HepG2 (cell line): ENCODE measurements around the gene VSIG8. TPM values are rescaled to one million over a fixed set of nuclear protein-coding genes. Genes with fewer than 3 reads are reported as not detected.

Experiments used
- AHDC1 ChIP-seq: sonication (generic); formaldehyde crosslinking; IDR thresholded peaks from 2 replicates; pipeline ENCODE4 v1.5.1; 2020; ENCODE audit warnings: mild to moderate bottlenecking, missing genetic modification reagents, borderline replicate concordance
- MAFK ChIP-seq, 2 experiments: IDR thresholded peaks in 1 of 2; conservative IDR thresholded peaks in 1 of 2; 2 replicates each; pipeline ENCODE4 v1.6.1; 2011; ENCODE audit warnings: improper control_type of control experiment in 2 of 2, low read length in 2 of 2
- MED8 ChIP-seq: sonication (generic); formaldehyde crosslinking; IDR thresholded peaks from 2 replicates; pipeline ENCODE4 v1.8.1; 2023; ENCODE audit warnings: mild to moderate bottlenecking, missing genetic modification reagents; ENCODE audit not compliant: insufficient replicate concordance
- NFE2L2 ChIP-seq: fragments of 150-350 bp; IDR thresholded peaks from 2 replicates; pipeline ENCODE4 v1.6.1; 2014; ENCODE audit warnings: low read length
- POLR2G ChIP-seq: fragments of 200-400 bp; formaldehyde crosslinking; IDR thresholded peaks from 2 replicates; pipeline ENCODE4 v1.6.1; 2018; ENCODE audit warnings: mild to moderate bottlenecking, low read depth, low read length, moderate library complexity
- PRDM4 ChIP-seq: sonication (generic); formaldehyde crosslinking; IDR thresholded peaks from 2 replicates; pipeline ENCODE4 v1.9.0; 2021; ENCODE audit warnings: missing genetic modification reagents, borderline replicate concordance
- SNAPC5 ChIP-seq: sonication (generic); formaldehyde crosslinking; IDR thresholded peaks from 2 replicates; pipeline ENCODE4 v1.8.1; 2023; ENCODE audit warnings: mild to moderate bottlenecking, missing genetic modification reagents, borderline replicate concordance
- ZBTB37 ChIP-seq: sonication (generic); formaldehyde crosslinking; IDR thresholded peaks from 2 replicates; pipeline ENCODE4 v1.4.0; 2020; ENCODE audit warnings: mild to moderate bottlenecking, missing genetic modification reagents
- ZNF18 ChIP-seq: sonication (generic); formaldehyde crosslinking; IDR thresholded peaks from 2 replicates; pipeline ENCODE4 v1.8.0; 2022; ENCODE audit warnings: mild to moderate bottlenecking, missing genetic modification reagents; ENCODE audit not compliant: insufficient replicate concordance
- ZNF335 ChIP-seq: sonication (generic); formaldehyde crosslinking; IDR thresholded peaks from 2 replicates; pipeline ENCODE4 v1.4.0; 2020; ENCODE audit warnings: missing genetic modification reagents
- ZNF33B ChIP-seq: sonication (generic); formaldehyde crosslinking; IDR thresholded peaks from 2 replicates; pipeline ENCODE4 v1.5.1; 2020; ENCODE audit warnings: mild to moderate bottlenecking, missing genetic modification reagents
- ZNF496 ChIP-seq: sonication (generic); formaldehyde crosslinking; IDR thresholded peaks from 2 replicates; pipeline ENCODE4 v1.8.1; 2023; ENCODE audit warnings: mild to moderate bottlenecking, moderate library complexity, missing genetic modification reagents; ENCODE audit not compliant: insufficient replicate concordance
- ZNF784 ChIP-seq: sonication (generic); formaldehyde crosslinking; IDR thresholded peaks from 2 replicates; pipeline ENCODE4 v1.5.1; 2020; ENCODE audit warnings: missing genetic modification reagents, mild to moderate bottlenecking, borderline replicate concordance
- polyA plus RNA-seq, 8 experiments: library from polyadenylated mRNA; depleted of rRNA in 3 of 8; stranded (reverse) in 7 of 8; unstranded in 1 of 8; fragments of >200 nt; fragmentation: Illumina TruSeq in 4 of 8; extraction: Trizol in 4 of 8; gene quantifications; 2 replicates each; pipeline versions ENCODE4 v1.2.1 to v1.2.3, GENCODE V29; 2011 to 2016; ENCODE audit warnings: low read depth in 4 of 8, missing spikeins in 1 of 8, mixed read lengths in 1 of 8; ENCODE audit not compliant: insufficient read depth in 1 of 8
- total RNA-seq, 5 experiments: library from RNA; depleted of rRNA; stranded (reverse); fragments of >200 nt; fragmentation: Illumina TruSeq; extraction: Trizol; gene quantifications; 2 replicates each; pipeline ENCODE4 v1.2.3, GENCODE V29; 2016; ENCODE audit warnings: low read depth in 1 of 5

VSIG8 gene
- total and polyA plus RNA-seq, 2 of the 13 experiments (the other 11 are each of a cell fraction or from before 2014, with no cell fraction given) = not detected

- TF ChIP-seq NFE2L2 (peak; percentile 39; the same call in 1 of the 2 replicates), ZNF335 (no peak), ZBTB37 (CRISPR knock-in tag) (no peak), MAFK (conservative IDR thresholded peaks at IDR 0.05 in 1 of 2, IDR thresholded peaks at IDR 0.05 in 1 of 2; ENCODE audit: low read length in 2 of 2) (peak; percentile 72 to 84), PRDM4 (no peak), POLR2G (no peak), ZNF33B (CRISPR knock-in tag) (no peak), ZNF18 (CRISPR knock-in tag) (no peak), MED8 (no peak), AHDC1 (CRISPR knock-in tag) (no peak), ZNF496 (CRISPR knock-in tag) (no peak), ZNF784 (CRISPR knock-in tag) (no peak), SNAPC5 (no peak)
These were observed 17.5 kb upstream of the VSIG8 start (continued) for GRCh38 chr1:159879977-159880376.
